HepG2 (cell line): ENCODE data around the gene JKAMP.

Experiments
- GLI4 ChIP-seq: sonication (generic); formaldehyde crosslinking; IDR thresholded peaks from 2 replicates; pipeline ENCODE4 v1.5.1; 2020; ENCODE audit warnings: missing genetic modification reagents, mild to moderate bottlenecking, moderate library complexity, borderline replicate concordance
- MAFF ChIP-seq: IDR thresholded peaks from 2 replicates; pipeline ENCODE4 v1.6.1; 2011; ENCODE audit warnings: low read depth, low read length, improper control_type of control experiment
- MED1 ChIP-seq: sonication (generic); formaldehyde crosslinking; IDR thresholded peaks from 2 replicates; pipeline ENCODE4 v1.4.0; 2020; ENCODE audit warnings: missing genetic modification reagents
- ZNF652 ChIP-seq: IDR thresholded peaks from 2 replicates; pipeline ENCODE4 v1.6.1; 2016; ENCODE audit warnings: low read depth, borderline replicate concordance
- TF ChIP-seq, protein P1 (sequence below): sonication (generic); formaldehyde crosslinking; IDR thresholded peaks from 2 replicates; pipeline ENCODE4 v1.4.0; 2020; ENCODE audit warnings: missing genetic modification reagents
- TF ChIP-seq, protein P2 (sequence below): sonication (generic); formaldehyde crosslinking; IDR thresholded peaks from 2 replicates; pipeline ENCODE4 v1.8.1; 2023; ENCODE audit warnings: mild to moderate bottlenecking, moderate library complexity, missing genetic modification reagents

DNA sequence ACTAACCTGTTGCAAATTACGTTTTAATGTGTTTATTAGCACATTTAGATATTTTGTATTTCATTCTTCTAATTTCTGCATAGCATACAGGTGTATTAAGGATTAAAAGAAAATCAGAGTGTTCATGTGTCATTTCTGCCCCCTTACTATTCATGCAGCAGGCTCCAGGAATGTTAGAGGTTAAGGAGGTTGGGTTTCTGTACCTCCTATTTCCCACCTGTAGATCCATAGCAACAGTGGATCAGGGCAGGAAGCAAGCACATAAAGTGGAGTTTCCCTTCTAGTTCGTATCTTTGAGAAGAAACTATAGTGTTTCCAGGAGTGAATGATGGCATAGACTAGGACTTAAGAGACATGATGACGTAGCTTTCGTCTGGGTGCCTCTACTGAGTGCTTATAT, 18.9 kb downstream of the JKAMP start:
- TF ChIP-seq GLI4 (CRISPR knock-in tag), result no peak
- no peak for TF ChIP-seq MED1 (CRISPR knock-in tag)
- no peak for TF ChIP-seq MAFF
- TF ChIP-seq ZNF652 (CRISPR knock-in tag), result no peak
- TF ChIP-seq, protein P1, sequence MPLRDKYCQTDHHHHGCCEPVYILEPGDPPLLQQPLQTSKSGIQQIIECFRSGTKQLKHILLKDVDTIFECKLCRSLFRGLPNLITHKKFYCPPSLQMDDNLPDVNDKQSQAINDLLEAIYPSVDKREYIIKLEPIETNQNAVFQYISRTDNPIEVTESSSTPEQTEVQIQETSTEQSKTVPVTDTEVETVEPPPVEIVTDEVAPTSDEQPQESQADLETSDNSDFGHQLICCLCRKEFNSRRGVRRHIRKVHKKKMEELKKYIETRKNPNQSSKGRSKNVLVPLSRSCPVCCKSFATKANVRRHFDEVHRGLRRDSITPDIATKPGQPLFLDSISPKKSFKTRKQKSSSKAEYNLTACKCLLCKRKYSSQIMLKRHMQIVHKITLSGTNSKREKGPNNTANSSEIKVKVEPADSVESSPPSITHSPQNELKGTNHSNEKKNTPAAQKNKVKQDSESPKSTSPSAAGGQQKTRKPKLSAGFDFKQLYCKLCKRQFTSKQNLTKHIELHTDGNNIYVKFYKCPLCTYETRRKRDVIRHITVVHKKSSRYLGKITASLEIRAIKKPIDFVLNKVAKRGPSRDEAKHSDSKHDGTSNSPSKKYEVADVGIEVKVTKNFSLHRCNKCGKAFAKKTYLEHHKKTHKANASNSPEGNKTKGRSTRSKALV (CRISPR knock-in tag), result no peak
- TF ChIP-seq, protein P2, sequence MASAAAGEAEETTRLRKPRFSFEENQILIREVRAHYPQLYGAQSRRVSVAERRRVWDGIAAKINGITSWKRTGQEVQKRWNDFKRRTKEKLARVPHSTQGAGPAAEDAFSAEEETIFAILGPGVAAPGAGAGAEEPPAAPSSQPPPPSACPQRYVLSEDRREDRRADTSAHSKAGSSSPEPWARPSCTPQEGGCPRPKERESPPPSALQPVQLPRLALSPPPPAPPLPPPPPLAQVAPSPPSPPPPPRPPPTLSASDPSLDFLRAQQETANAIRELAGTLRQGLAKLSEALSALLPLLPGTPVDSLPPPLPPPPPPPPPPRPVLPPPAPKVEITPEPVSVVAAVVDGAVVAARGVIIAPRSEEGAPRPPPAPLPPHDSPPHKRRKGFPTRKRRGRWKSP (CRISPR knock-in tag), result no peak
